ES-I3 (cell line): ENCODE results near the gene PSMB7.

Source experiments
- H3K36me3 ChIP-seq: 2 replicates; pipeline ENCODE4 v1.6.1; 2013; ENCODE audit warnings: mild to moderate bottlenecking, low read length, control low read depth, moderate library complexity; ENCODE audit not compliant: insufficient read depth
- H3K4me1 ChIP-seq: 2 replicates; pipeline ENCODE4 v1.6.1; 2013; ENCODE audit warnings: mild to moderate bottlenecking, control low read depth, low read length; ENCODE audit not compliant: insufficient read depth
- H3K9ac ChIP-seq: 2 replicates; pipeline ENCODE4 v1.6.1; 2013; ENCODE audit warnings: low read depth, mild to moderate bottlenecking, low read length, moderate library complexity
- H3K9me3 ChIP-seq: 2 replicates; pipeline ENCODE4 v1.6.1; 2013; ENCODE audit warnings: mild to moderate bottlenecking, low read length, moderate library complexity; ENCODE audit not compliant: control insufficient read depth, insufficient read depth

PSMB7 gene

GRCh38 chr9:124372038-124372437 is 43.2 kb downstream of the PSMB7 start:
- peaks cover 5% of the 10 kb centered on the region; the same call in 1 of the 2 replicates for H3K4me1 ChIP-seq
- no peaks in the 10 kb centered on the region; the same call in 1 of the 2 replicates for H3K9me3 ChIP-seq
- no peaks in the 10 kb centered on the region; the same call in 1 of the 2 replicates for H3K36me3 ChIP-seq
- no peak overlapping the region for H3K9ac ChIP-seq

GRCh38 chr9:124370896-124371582 is 44.2 kb downstream of the PSMB7 start:
- Histone ChIP-seq H3K4me1 (peaks cover 5% of the 10 kb centered on the region; the same call in 1 of the 2 replicates), H3K9ac (no peak overlapping the region), H3K36me3 (no peaks in the 10 kb centered on the region), H3K9me3 (no peaks in the 10 kb centered on the region; the same call in 1 of the 2 replicates)

- Histone ChIP-seq H3K4me1 (peaks cover 5% of the 10 kb centered on the region; the same call in 1 of the 2 replicates), H3K36me3 (no peaks in the 10 kb centered on the region), H3K9ac (no peak overlapping the region), H3K9me3 (no peaks in the 10 kb centered on the region; the same call in 1 of the 2 replicates)
These were observed 45.9 kb downstream of the PSMB7 start for GRCh38 chr9:124369231-124369797.

GRCh38 chr9:124368692-124369091 is 46.5 kb downstream of the PSMB7 start:
- Histone ChIP-seq H3K4me1 (peaks cover 5% of the 10 kb centered on the region; the same call in 1 of the 2 replicates), H3K9ac (no peak overlapping the region), H3K36me3 (no peaks in the 10 kb centered on the region), H3K9me3 (no peaks in the 10 kb centered on the region)

GRCh38 chr9:124366476-124367220 is 48.6 kb downstream of the PSMB7 start:
- Histone ChIP-seq H3K36me3 (no peaks in the 10 kb centered on the region), H3K9me3 (no peaks in the 10 kb centered on the region), H3K9ac (no peak overlapping the region), H3K4me1 (0 out of 2 replicates have a peak, but pooled peaks cover under 1% of the 10 kb centered on the region)

- H3K9ac ChIP-seq: no peak overlapping the region
- H3K36me3 ChIP-seq: no peaks in the 10 kb centered on the region
- no peaks in the 10 kb centered on the region for H3K9me3 ChIP-seq
- H3K4me1 ChIP-seq: no peaks in the 10 kb centered on the region
These were observed 50.2 kb downstream of the PSMB7 start for GRCh38 chr9:124365036-124365435.

- Histone ChIP-seq H3K36me3 (no peaks in the 10 kb centered on the region), H3K4me1 (no peaks in the 10 kb centered on the region), H3K9me3 (no peaks in the 10 kb centered on the region), H3K9ac (no peak overlapping the region)
These were observed 51.1 kb downstream of the PSMB7 start for GRCh38 chr9:124364141-124364540.

GRCh38 chr9:124363326-124364096 is 51.7 kb downstream of the PSMB7 start:
- Histone ChIP-seq H3K36me3 (no peaks in the 10 kb centered on the region), H3K9ac (no peak overlapping the region), H3K9me3 (no peaks in the 10 kb centered on the region), H3K4me1 (no peaks in the 10 kb centered on the region)

- Histone ChIP-seq H3K4me1 (peaks cover 4% of the 10 kb centered on the region; the same call in 1 of the 2 replicates), H3K9ac (no peak overlapping the region), H3K9me3 (no peaks in the 10 kb centered on the region), H3K36me3 (peaks cover 4% of the 10 kb centered on the region; the same call in 1 of the 2 replicates)
These were observed 54.1 kb downstream of the PSMB7 start for GRCh38 chr9:124361128-124361527.

GRCh38 chr9:124359855-124360678 is 55.2 kb downstream of the PSMB7 start:
- H3K36me3 ChIP-seq: peaks cover 8% of the 10 kb centered on the region; the same call in 1 of the 2 replicates
- no peak overlapping the region for H3K9ac ChIP-seq
- peaks cover 4% of the 10 kb centered on the region; the same call in 1 of the 2 replicates for H3K4me1 ChIP-seq
- no peaks in the 10 kb centered on the region for H3K9me3 ChIP-seq

- Histone ChIP-seq H3K4me1 (peaks cover 4% of the 10 kb centered on the region; the same call in 1 of the 2 replicates), H3K9ac (no peak overlapping the region), H3K9me3 (no peaks in the 10 kb centered on the region), H3K36me3 (peaks cover 8% of the 10 kb centered on the region; the same call in 1 of the 2 replicates)
These were observed 55.8 kb downstream of the PSMB7 start for GRCh38 chr9:124359426-124359825.

- no peak overlapping the region for H3K9ac ChIP-seq
- H3K36me3 ChIP-seq: peaks cover 10% of the 10 kb centered on the region
- no peaks in the 10 kb centered on the region for H3K9me3 ChIP-seq
- H3K4me1 ChIP-seq: peaks cover 4% of the 10 kb centered on the region; the same call in 1 of the 2 replicates
These were observed 56.6 kb downstream of the PSMB7 start for GRCh38 chr9:124358631-124359030.

- Histone ChIP-seq H3K36me3 (peaks cover 18% of the 10 kb centered on the region), H3K4me1 (peaks cover 4% of the 10 kb centered on the region; the same call in 1 of the 2 replicates), H3K9me3 (no peaks in the 10 kb centered on the region), H3K9ac (no peak overlapping the region)
These were observed 57.4 kb downstream of the PSMB7 start for GRCh38 chr9:124357721-124358361.
